Heart right ventricle (tissue), 16 donors: ENCODE data around the gene SARM1. TPM values are rescaled to one million over a fixed set of nuclear protein-coding genes. Genes with fewer than 3 reads are reported as not detected.

Experiments used
- ATAC-seq, 8 donors: fragments of 200-7000 bp; cut with Tn5 transposase; one replicate each; pipeline ENCODE4 v1.9.1; 2020; ENCODE audit warnings: mild to moderate bottlenecking in 8 of 8, moderate library complexity in 8 of 8, moderate number of reproducible peaks in 1 of 8
- DNase-seq, 2 donors: peaks; one replicate each; pipeline ENCODE4 v3.0.0-alpha.2; 2020
- H3K27ac ChIP-seq, 10 donors: fragments of 200-600 bp; sonication (generic) in 2 of 10; one replicate each; pipeline versions ENCODE4 v1.5.0 to v1.8.0; 2020 to 2022; ENCODE audit warnings: mild to moderate bottlenecking in 3 of 10
- H3K27me3 ChIP-seq, 7 donors: fragments of 200-600 bp; one replicate each; pipeline ENCODE4 v1.8.0; 2021 to 2022; ENCODE audit warnings: mild to moderate bottlenecking in 2 of 7
- H3K36me3 ChIP-seq, 9 donors: fragments of 200-600 bp; sonication (generic) in 1 of 9; one replicate each; pipeline versions ENCODE4 v1.5.0 to v1.8.0; 2020 to 2022; ENCODE audit warnings: mild to moderate bottlenecking in 2 of 9
- H3K4me1 ChIP-seq, 9 donors: fragments of 200-600 bp; sonication (generic) in 1 of 9; one replicate each; pipeline versions ENCODE4 v1.5.0 to v1.8.0; 2020 to 2022; ENCODE audit warnings: mild to moderate bottlenecking in 4 of 9
- H3K4me3 ChIP-seq, 10 donors: fragments of 200-600 bp; sonication (generic) in 2 of 10; one replicate each; pipeline versions ENCODE4 v1.5.0 to v1.8.0; 2020 to 2022; ENCODE audit warnings: mild to moderate bottlenecking in 7 of 10, moderate library complexity in 2 of 10
- H3K9me3 ChIP-seq, 11 donors: fragments of 200-600 bp in 10 of 11; sonication (generic) in 2 of 11; one replicate each; pipeline versions ENCODE4 v1.5.0 to v1.8.0; 2013 to 2022; ENCODE audit warnings: mild to moderate bottlenecking in 2 of 11, control low read depth in 1 of 11, moderate library complexity in 1 of 11
- CTCF ChIP-seq, 9 donors: fragments of 200-600 bp; sonication (generic) in 2 of 9; IDR thresholded peaks; one replicate each; pipeline versions ENCODE4 v1.5.0 to v1.8.0; 2021 to 2022; ENCODE audit warnings: antibody characterized with exemption in 9 of 9, mild to moderate bottlenecking in 5 of 9, moderate library complexity in 1 of 9
- WGBS, 2 donors: extraction: QIAGEN DNeasy Blood & Tissue Kit; methylation state at CpG; one replicate each; pipeline ENCODE4 v1.1.7; 2013; ENCODE audit warnings: inconsistent platforms in 1 of 2; 5-methylcytosine and 5-hydroxymethylcytosine counted together
- intact Hi-C, 10 donors: fragments of 100-400 bp; cut with DNase I; formaldehyde crosslinking; loops; one replicate each; pipeline versions ENCODE4 v1.11.1 to v1.14.2; 2022
- polyA plus RNA-seq, 2 donors: library from polyadenylated mRNA; stranded (reverse); fragments of 200-250 nt; gene quantifications; one replicate each; pipeline ENCODE4 v1.2.3, GENCODE V29; 2013
- total RNA-seq, 10 donors: library from RNA; stranded (reverse); fragmentation: NEBNext Ultra II Directional in 3 of 10; extraction: Animal tissue kit (Norgen Biotek cat#: 25700) in 3 of 10; gene quantifications; one replicate each; pipeline versions ENCODE4 v1.2.1 to v1.2.4, GENCODE V29; 2021 to 2023
- donor health status: Arrhythmogenic right ventricular cardiomyopathy.
- donor health status: ischemic (EF 13 %, LVEDD 7.1; RV severe dilation, severe dysfunction).
- donor health status: healthy with polysubstance abuse.
- donor health status: DM: no; HTN: yes; CAD: no.
- donor health status: DM: no; HTN: no; CAD: no.
- donor health status: ischemic (EF 25% LVEDD 6.9; RV normal size, moderate dysfunction).
- donor health status: ischemic (EF 25% LVEDD 5.7; RV mildly dilated, moderate dysfunction).
- donor health status: healthy.
- donor health status: DM: yes; HTN: yes; CAD: no.
- donor health status: Ischemic cardiomyopathy.
- donor health status: ischemic (EF 35%, LVEDD 5.7; RV mildly dilated, moderate dysfunction).
- donor health status: nonischemic (EF 11% LVEDD 7.7; RV severe dilation, severe dysfunction).
- donor health status: DM: yes; HTN: yes; CAD: no.
- donor health status: PGD.
- donor health status: ischemic (EF 29% LVEDD 5.4; RV normal size, mild dysfunction).
- donor health status: nonischemic (EF 23%, LVEDD 6.1; RV moderate dilation, normal function).

The SARM1 gene
- total and polyA plus RNA-seq, 12 donors, result 4.4 to 10.5 (median 8.0) TPM

- H3K27me3 ChIP-seq, result no peaks in the 10 kb centered on the region
- peaks cover 0 to 5% (median 2%) of the 10 kb centered on the region in 9 donors for H3K4me1 ChIP-seq
- ATAC-seq (no peak), DNase-seq (no peak)
- H3K36me3 ChIP-seq, result peaks cover 0 to 58% (median 25%) of the 10 kb centered on the region in 9 donors
- H3K4me3 ChIP-seq, result no peak within 1 kb of the TSS
- no peak within 1 kb of the TSS for H3K27ac ChIP-seq
- intact Hi-C loops, result no loop called here
- no peaks in the 10 kb centered on the region for H3K9me3 ChIP-seq
- no peak for TF ChIP-seq CTCF (IDR thresholded peaks at IDR 0.05)
- 90 to 92% methylated on average over 13 of the region's 13 CpGs for WGBS, 2 donors
These were observed 6.7 kb upstream of the SARM1 start, which contains the start of gene SEBOX for GRCh38 chr17:28364665-28365363. Gene SEBOX (minus strand): TSS chr17:28365199. CDS start chr17:28365151, 48 bp downstream.

- Histone ChIP-seq H3K27ac (no peak overlapping the region), H3K27me3 (no peaks in the 10 kb centered on the region), H3K4me3 (no peak overlapping the region), H3K4me1 (peaks cover 0 to 12% (median 7%) of the 10 kb centered on the region in 9 donors), H3K9me3 (no peaks in the 10 kb centered on the region), H3K36me3 (peaks cover 0 to 52% (median 18%) of the 10 kb centered on the region in 9 donors)
- WGBS, 2 donors, result 82 to 86% methylated on average over 3 of the region's 3 CpGs
- DNase-seq (no peak), ATAC-seq (no peak)
- TF ChIP-seq CTCF (IDR thresholded peaks at IDR 0.05), result no peak
- intact Hi-C loops, result no loop called here
These were observed 6.0 kb upstream of the SARM1 start for GRCh38 chr17:28365487-28365886.

- intact Hi-C loops, result no loop called here
- Histone ChIP-seq H3K4me1 (peaks cover 0 to 21% (median 15%) of the 10 kb centered on the region in 9 donors), H3K27me3 (peaks cover 0 to under 1% (median 0%) of the 10 kb centered on the region in 7 donors), H3K27ac (no peak overlapping the region), H3K36me3 (peaks cover 0 to 40% (median 9%) of the 10 kb centered on the region in 9 donors), H3K9me3 (no peaks in the 10 kb centered on the region), H3K4me3 (no peak overlapping the region)
- 71 to 73% methylated on average over 1 of the region's 1 CpG for WGBS, 2 donors
- no peak for ATAC-seq
- no peak for TF ChIP-seq CTCF (IDR thresholded peaks at IDR 0.05)
- no peak for DNase-seq
These were observed 4.9 kb upstream of the SARM1 start for GRCh38 chr17:28366605-28367004.

- intact Hi-C loops, result no loop called here
- peaks cover 0 to 29% (median 6%) of the 10 kb centered on the region in 9 donors for H3K36me3 ChIP-seq
- H3K4me3 ChIP-seq, result no peak overlapping the region
- ATAC-seq (no peak), DNase-seq (no peak)
- H3K4me1 ChIP-seq, result peaks cover 1 to 31% (median 22%) of the 10 kb centered on the region in 9 donors
- no peaks in the 10 kb centered on the region for H3K9me3 ChIP-seq
- H3K27ac ChIP-seq, result no peak overlapping the region
- no peak for TF ChIP-seq CTCF (IDR thresholded peaks at IDR 0.05)
- 91 to 93% methylated on average over 21 of the region's 21 CpGs for WGBS, 2 donors
- peaks cover 0 to 12% (median 0%) of the 10 kb centered on the region in 7 donors for H3K27me3 ChIP-seq
These were observed 3.7 kb upstream of the SARM1 start for GRCh38 chr17:28367641-28368305.
